Measurements from ENCODE around the gene SLC23A3.

Gene SLC23A3

DNA sequence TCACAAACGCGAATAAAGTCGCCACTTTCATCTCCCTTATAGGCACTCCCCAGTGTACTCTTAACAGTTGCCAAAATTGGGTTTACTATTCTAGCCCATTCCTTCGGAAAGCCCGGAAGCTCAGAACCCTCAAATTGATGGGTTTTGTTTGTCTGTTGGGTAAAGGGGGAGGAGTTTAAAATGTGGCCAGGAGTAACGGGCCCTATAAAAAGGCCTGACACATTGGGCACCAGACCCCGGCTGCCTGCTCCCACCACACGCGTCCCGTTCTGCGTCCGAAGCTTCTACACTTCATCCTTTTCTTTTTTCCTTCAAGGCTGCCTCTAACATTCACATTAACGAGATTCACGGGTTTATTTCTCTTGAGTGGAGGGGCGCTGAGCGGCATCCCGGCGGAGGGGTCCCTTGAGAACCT is 10.1 kb downstream of the SLC23A3 start:
- in situ Hi-C loops (cut with MboI; ENCODE audit: low sequenced_read_pairs), result loop anchor here (10.0 kb wide), 3 partner anchors 55 to 115 kb away; partner anchors contain the start of genes ABCB6 and DNAJB2

DNA sequence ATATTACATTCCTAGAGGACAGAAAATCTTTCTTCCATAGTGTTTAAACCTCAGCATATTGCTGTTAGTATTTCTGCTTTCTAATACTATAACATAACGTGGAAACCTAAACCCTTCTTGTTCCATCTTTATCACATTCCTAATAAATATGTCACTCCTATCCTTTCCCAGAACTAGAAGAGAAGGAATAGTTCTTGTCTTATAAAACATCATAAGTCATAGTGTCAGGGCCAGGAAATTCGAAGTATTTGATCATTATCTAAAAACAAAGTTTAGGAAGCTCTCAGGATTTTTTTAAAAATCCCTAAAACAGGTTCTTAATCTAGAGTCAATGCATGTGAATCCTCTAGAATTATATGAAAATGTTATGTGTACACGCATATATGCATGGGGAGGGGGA is 11.2 kb downstream of the SLC23A3 start:
- in situ Hi-C loops (cut with MboI; ENCODE audit: low sequenced_read_pairs), result loop anchor here (10.0 kb wide), 1 partner anchor 104 kb away; no protein-coding TSS in a partner anchor

DNA sequence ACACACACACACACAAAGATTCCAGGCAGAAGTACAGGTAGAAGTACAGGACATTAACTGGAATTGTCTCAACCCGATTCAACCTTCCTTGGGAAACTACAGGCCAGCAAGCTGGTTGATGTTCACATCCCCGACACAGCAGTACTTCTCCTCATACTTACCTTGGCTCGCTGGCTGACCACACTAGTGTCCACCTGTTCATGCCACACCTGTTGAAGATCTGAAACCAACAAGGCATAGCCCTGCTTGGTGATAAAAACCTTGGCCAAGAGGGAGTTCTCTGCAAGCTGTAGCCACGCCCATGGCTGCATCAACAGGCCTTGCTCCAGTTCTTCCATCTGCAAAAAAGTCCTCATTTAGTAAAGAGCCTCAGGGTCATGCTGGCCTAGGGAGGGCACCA is 11.8 kb downstream of the SLC23A3 start:
- in situ Hi-C loops (cut with MboI; ENCODE audit: low sequenced_read_pairs), result loop anchor here (10.0 kb wide), 1 partner anchor 103 kb away; no protein-coding TSS in a partner anchor

DNA sequence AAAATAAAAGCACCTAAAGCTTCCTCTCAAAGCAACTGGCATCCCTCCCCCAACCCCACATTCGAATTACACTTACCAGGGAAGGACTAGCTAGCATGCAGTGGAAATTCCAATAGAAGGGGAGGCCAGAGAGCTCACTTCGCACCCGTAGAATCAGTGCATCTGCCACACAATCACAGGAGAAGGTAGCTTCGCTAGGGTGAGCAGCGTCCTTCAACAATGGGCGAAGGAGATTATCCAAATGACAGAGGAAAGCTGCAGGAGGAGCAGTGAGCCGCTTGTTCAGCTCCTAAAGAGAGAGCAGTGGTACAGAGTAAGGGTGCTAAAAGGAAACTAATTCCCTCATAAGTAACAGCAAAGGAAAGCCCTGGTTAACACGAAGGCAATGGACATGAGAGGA is 12.4 kb downstream of the SLC23A3 start:
- in situ Hi-C loops (cut with MboI; ENCODE audit: low sequenced_read_pairs), result loop anchor here (10.0 kb wide), 1 partner anchor 103 kb away; no protein-coding TSS in a partner anchor

DNA sequence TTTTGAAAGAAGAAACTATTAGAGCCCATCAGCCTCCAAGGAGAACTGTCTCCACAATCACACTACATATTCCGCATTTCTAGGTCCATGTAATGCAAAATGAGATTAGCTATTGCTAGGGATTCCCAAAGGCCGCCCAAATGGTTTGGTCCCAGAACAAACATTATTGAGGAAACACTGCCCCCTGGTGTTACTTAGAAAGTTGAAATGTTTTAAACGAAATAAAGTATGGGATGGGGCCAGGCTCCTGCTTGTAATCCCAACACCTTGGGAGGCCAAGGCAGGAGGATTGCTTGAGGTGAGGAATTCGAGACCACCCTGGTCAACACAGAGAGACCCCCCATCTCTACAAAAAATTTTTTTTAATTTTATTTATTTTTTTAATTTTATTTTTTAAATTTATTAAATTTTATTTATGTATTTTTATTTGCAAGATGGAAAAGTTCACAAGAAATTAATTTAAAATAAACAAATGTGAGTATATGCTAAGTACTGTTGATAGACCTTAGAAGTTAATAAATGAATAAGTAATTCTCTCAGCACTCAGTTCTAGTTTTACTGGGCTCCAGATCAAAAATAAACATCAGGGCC is 14.7 kb downstream of the SLC23A3 start:
- in situ Hi-C loops (cut with MboI; ENCODE audit: low sequenced_read_pairs), result loop anchor here (10.0 kb wide), 1 partner anchor 100 kb away; no protein-coding TSS in a partner anchor

DNA sequence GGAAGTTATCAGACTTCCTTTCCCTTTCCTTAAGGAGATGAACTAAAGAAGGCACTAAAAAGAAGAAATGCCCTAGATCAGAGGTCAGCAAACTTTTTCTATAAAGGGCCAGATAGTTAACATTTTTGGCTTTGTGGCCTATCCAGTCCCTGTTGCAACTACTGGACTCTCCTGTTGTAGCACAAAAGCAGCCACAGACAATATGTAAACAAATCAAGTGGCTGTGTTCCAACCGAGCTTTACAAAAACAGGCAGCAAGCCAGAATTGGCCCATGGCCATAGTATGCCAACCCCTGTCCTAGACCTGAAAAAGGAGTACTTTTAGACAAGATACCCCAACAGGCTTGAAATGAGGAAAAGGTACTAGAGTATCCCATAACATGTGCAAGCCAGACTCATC is 20.2 kb downstream of the SLC23A3 start:
- in situ Hi-C loops (cut with MboI; ENCODE audit: low sequenced_read_pairs), result loop anchor here (10.0 kb wide), 1 partner anchor 95 kb away; no protein-coding TSS in a partner anchor

DNA sequence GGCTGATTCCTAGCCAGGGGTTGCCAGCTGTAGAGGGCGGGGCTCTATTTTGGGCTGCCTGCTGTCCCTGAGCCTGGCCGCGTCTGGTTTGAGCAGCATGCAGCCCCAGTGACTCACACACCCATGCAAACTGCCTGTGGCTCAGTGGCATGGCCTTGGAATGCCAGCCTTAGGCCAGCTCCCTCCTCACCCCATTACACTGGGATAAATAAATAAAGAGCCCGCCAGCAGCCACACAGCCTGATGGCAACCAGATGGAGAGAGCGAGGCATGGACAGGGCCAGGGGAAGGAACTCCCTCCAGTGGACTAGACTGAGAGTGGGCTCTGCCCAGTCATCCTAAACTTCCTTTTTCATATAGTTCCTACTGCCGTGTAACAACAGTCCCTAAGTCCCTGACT is 27.5 kb downstream of the SLC23A3 start:
- in situ Hi-C loops (cut with MboI; ENCODE audit: low sequenced_read_pairs), result no loop called here

DNA sequence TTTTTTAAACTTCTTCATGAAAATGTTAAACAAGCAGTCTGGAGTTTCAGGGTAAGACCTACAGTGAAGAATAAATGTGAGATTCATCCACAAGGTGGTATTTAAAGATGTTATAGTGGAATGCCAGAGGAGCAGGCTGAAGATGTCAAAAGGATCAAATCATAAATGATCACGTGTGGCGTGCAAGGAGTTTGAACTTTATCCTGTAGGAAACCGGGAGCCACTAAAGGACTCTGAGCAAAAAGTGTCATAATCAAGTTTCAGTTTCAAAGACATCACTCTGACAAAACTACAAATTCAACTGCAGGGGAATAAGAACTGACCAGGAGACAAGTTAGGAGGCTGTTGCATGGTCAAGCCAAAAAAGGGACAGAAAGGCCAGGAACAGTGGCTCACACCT is 29.1 kb downstream of the SLC23A3 start:
- in situ Hi-C loops (cut with MboI; ENCODE audit: low sequenced_read_pairs), result no loop called here

DNA sequence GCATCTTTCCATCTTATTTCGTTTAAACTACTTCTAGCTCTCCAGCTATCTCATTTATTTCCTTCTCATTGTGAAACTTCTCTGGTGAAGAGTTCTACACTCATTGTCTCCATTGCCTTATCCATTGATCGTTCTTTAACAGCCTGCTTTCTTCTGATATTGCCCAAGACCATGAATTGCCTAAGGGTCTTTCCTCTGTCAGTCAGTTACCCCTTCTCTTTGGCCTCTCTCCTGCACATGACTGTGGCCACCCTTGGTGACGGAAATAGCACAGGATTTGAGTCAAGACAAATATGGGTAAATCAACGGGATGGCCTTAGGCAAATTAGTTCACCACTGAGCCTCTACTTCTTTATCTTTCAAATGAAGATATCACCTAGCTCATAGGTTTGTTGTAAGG is 35.9 kb downstream of the SLC23A3 start:
- in situ Hi-C loops (cut with MboI; ENCODE audit: low sequenced_read_pairs), result no loop called here

DNA sequence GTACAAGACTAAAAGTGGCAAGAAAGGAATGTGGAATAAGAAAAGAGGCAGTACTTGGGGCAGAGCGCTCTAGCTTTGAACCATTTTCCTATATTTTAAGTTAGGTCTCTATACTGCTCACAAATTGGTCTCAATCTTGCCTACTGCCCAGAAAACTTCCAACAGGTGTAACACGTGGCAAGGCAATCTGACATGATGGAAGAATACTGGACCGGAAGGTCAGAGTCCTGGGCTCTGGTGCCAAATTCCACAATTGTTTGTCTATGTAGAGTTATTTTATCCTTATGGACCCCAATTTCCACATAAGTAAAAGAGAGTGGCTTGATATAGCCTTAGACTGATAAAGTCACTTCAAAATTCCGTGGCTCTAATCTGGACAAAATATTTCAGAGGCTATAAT is 38.1 kb downstream of the SLC23A3 start:
- in situ Hi-C loops (cut with MboI; ENCODE audit: low sequenced_read_pairs), result no loop called here

DNA sequence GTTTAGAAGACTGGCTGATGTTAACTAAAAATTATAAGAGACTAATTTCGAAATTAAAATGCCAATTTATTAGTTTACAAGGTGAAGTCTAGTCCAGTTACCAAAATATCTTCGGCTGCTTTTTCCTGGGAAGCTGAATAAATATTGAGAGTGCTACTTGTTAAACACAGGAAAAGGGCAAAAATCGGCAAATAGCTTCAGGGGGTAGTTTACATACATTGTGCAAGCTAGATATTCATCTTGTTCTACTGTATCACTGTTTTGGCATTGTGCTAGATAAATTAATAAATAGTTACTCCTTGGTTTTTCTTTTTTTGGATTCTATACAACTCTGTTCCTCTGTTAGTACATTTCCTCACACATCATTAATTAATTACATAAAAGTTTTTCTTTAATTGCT is 38.5 kb downstream of the SLC23A3 start:
- in situ Hi-C loops (cut with MboI; ENCODE audit: low sequenced_read_pairs), result no loop called here

DNA sequence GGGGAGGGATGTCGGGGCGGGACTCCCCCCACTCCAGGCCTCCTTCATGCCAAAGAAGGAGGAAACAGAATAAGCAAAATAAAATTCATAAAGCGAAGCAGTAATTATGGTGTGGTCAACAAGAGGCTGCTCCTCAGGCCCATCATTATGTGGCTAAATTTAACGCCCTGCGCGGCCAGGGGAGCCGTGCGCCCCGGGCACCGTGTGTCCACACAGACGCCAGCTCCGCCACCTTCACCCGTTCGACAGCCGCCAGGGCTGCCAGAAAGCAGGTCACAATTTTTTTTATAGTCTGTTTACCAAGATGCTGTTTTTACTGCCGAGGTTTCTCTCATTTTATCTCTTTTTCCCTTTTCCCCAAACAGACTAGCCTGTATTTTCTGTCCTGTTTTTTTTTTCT is 40.2 kb downstream of the SLC23A3 start:
- in situ Hi-C loops (cut with MboI; ENCODE audit: low sequenced_read_pairs), result no loop called here

DNA sequence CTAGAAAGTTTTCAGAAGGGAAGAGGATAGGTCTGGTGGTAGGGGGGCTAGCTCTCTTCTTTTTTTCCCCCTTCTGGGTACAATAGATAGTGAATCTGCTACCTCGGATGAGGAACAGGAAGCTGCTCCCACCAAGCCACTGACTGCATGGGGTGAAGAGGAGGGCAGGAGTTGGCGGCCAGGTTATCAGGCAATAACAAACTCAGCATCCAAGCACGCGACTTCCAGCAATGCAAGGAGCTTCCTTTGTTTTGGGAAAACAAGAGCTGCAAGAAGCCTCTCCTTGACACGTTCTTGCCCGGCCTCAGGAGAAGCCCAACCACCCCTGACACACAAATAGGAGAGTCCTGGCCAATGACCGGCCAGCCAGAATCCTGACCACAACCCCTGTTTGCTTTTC is 41.4 kb downstream of the SLC23A3 start:
- in situ Hi-C loops (cut with MboI; ENCODE audit: low sequenced_read_pairs), result no loop called here

DNA sequence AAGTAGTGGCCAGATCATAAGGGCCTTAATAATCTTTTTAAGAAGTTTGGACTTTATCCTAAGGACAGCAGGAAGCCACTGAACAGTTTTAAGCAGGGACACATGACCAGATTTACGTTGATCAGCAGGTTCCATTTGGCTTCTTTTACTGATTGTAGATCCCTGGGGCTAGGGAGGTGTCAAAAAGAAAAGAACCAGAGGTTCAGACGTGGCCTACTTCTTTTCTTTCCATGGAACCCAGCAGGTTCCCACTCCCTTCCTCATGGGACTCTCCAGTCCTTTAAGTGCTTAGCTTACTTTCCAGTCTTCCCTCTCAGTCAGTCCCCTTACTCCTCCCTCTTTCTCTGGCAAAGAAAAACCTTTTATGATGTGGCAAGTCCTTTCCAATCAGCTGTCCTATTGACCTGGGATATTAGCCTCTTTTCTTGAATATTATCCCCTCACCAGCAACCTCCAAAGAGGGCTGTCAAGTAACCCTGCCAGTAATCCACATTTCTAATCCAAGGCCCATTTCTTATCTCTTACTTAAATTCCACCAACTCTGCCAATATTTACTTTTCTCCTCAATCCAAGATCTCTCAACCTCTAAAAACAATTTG is 42.7 kb downstream of the SLC23A3 start:
- in situ Hi-C loops (cut with MboI; ENCODE audit: low sequenced_read_pairs), result no loop called here

DNA sequence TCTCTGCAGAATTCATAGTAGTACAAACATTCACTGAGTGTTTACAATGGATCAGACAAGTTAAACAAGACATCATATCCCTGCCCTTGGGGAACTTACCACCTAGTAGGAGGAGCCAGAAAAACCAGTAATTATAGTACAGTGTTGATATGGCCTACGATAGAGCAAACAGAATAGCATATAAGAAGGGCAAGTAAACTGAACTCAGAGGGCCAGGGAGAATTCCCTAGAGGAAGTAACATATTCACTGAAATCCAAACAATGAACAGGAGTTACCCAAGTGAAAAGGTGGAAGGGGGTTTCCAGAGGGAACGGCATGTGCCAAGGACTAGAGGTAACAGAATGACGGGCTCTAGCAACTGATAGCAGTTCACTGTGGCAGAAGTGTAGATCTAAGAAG is 43.3 kb downstream of the SLC23A3 start:
- in situ Hi-C loops (cut with MboI; ENCODE audit: low sequenced_read_pairs), result no loop called here

DNA sequence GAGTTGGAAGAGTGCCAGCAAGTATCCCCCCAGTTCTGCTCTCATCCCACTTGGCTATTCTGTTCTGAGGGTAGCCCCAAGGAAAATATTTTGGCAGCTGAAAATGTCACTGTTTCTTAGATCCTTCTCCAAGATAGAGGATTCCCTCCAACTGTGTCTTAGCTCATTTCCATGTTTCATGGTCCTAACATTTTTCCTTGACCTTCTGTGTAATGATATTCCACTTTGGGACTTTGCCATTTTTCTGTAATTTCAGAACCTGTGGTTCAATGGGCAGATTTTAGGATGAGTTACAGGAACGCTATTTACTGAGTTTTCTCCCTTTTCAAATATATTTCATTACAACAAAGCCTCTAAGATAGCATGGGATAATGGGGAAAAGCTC is 44.0 kb downstream of the SLC23A3 start:
- in situ Hi-C loops (cut with MboI; ENCODE audit: low sequenced_read_pairs), result no loop called here

DNA sequence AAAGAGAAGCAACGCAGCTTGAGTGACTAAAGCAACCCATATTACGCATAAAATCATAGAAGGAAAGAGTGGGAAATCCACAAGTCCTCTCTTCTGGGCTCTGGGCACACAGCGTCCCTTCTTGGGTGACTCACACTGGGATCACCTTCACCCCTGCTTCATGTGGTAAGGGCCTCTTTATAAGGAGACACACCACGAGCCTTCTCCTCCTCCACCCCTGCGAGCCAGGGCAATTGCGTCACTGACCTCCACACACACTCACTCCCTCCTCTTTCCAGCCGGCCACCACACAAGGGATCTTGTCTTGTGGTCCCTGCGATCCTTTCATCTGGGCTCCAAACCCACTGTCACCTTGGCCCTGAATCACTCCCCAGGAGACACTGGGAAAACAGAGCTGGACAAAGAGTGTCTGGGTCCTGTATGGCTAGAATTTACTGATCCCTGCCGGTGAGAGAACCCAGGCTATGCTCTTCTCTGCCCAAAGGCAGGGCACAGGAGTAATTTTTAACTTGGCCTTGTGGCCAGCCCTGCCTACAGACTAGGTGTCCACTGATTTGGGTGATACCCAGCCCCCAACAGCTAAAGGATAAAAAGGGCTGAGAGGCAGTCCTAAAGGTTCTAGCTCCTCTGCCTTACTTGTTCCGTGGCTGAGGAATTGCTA is 44.5 kb downstream of the SLC23A3 start:
- in situ Hi-C loops (cut with MboI; ENCODE audit: low sequenced_read_pairs), result no loop called here

DNA sequence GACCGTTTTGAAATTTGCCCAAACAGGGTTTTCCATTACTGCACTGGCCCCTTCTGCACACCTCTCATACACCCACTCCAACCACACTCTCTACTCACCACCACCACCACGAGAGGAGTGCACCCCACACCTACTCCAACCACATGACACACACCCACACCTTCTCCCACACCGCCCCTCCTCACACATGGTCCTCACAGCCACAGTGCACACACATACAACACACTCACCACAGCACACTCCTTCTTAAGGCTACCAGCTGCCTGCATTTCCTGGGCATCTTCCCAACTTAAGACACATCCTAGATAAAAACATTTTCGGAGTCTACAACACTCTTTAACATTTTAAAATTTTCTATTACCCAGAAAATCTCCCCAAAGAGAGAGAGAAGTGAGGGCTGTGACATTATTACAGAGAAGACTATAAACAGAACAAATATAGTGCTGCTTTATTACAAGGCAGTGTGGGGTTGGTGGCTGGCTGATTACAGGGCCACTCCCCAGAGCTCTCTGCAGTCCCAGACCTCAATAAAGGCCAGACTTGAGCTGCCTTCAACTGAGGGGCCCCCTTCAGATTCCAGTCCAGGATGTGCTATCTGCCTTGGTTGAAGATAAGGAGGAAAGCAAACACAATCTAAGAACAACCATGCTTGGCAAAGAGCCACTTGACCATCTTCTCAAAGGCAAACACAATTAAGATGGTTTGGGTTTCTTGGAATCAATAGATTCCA is 45.3 kb downstream of the SLC23A3 start:
- in situ Hi-C loops (cut with MboI; ENCODE audit: low sequenced_read_pairs), result no loop called here

DNA sequence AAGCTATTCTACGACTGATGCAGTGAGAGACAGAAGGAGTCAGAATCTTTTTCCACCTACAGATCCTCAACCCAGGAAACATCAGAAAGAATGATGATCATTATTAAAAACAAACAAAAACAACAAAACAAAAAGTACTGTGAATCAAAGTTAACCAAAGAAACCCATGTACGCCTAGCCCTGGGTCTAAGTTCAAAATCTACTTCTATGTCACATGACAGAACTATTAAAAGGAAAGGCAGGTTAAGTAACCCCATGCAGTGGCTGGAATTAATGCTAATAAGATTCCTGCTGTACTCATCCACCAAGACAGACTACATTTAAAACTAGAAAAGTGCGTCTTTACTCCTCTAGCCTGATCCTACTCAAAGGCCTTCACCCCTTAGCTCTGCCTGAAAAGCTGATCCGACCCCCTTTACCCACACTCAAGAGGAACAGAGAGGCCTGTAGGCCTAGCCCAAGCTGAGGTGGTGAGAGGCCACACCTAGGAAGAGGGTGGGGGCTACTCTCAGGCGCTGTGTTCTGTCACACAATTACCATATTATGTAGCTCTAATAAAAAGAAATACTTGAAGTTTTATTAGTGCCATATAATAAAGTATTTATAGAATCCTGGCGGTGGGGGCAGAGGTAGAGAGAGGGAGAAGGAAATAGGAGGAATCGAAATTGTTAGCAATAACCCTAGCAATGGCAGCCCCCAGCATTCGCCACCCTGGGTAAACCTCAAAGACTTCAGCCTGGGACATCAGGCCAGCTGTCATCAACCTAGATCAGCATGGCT is 46.3 kb downstream of the SLC23A3 start:
- in situ Hi-C loops (cut with MboI; ENCODE audit: low sequenced_read_pairs), result no loop called here

DNA sequence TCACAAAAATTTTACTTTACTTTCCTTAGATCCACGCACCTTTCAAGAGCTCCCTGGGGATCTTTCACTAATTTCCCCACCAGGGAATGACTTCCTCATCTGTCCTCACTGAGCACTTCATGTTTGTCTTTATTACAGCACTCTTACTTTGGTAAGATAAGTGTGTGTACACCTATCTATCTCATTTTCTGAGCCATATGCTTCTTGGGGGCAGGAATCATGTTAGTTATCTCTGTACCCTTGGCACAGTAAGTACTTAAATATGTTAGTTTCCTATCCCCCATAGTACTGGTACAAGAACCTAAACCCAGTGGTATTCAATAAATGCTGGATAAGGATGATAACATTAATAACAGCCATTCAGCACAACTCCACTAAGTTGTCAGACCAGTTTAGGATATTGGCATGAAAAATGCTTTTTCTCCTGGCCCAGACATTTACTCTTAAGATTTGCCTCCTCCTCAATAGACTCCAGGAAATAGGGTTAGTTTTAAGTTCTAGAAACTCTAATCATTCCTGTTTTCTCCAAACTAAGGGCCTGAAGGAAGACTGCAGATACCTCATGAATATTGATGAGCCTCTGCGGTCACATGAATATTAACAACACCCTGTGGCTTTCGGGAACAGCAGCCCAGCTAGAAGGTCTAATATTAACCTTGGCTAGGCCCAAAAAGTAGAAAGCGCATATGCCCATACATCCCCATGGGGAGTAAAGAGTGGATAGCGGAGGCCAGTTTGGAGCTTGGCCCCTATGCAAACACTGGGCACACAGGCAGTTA is 47.4 kb downstream of the SLC23A3 start:
- in situ Hi-C loops (cut with MboI; ENCODE audit: low sequenced_read_pairs), result no loop called here
